C4-2B (cell line): ENCODE data around the gene HMG20A.

Experiments
- H3K27ac ChIP-seq: fragments of 450-650 bp; 2 replicates; pipeline ENCODE4 v1.5.1; 2017
- ZFX ChIP-seq: fragments of 450-650 bp; IDR thresholded peaks from 2 replicates; pipeline ENCODE4 v1.6.1; 2017
- TF ChIP-seq, protein P1 (sequence below): fragments of 450-650 bp; conservative IDR thresholded peaks from 2 replicates; pipeline ENCODE4 v1.5.1; 2017; ENCODE audit warnings: mild to moderate bottlenecking

HMG20A gene

DNA sequence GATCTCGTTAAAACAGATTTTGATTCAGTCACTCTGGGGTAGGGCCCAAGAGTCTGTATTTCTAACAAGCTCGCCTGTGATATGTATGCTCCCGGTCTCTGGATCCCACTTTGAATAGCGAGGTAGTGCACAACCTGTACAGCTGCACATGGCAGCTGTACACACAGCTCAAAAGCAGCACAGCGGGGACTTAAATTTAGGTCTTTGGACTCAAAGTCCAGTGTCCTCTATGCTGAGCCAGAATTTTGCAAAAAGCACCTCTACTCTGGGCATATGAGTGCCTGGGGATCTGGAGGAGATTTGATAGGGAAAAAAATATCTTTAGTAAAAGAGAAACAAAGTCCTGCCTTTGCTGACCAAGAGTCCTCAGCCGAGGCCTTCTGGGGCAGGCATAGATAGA, 83.1 kb downstream of the HMG20A start:
- H3K27ac ChIP-seq: no peak overlapping the region
- no peak for TF ChIP-seq ZFX
- TF ChIP-seq, protein P1, sequence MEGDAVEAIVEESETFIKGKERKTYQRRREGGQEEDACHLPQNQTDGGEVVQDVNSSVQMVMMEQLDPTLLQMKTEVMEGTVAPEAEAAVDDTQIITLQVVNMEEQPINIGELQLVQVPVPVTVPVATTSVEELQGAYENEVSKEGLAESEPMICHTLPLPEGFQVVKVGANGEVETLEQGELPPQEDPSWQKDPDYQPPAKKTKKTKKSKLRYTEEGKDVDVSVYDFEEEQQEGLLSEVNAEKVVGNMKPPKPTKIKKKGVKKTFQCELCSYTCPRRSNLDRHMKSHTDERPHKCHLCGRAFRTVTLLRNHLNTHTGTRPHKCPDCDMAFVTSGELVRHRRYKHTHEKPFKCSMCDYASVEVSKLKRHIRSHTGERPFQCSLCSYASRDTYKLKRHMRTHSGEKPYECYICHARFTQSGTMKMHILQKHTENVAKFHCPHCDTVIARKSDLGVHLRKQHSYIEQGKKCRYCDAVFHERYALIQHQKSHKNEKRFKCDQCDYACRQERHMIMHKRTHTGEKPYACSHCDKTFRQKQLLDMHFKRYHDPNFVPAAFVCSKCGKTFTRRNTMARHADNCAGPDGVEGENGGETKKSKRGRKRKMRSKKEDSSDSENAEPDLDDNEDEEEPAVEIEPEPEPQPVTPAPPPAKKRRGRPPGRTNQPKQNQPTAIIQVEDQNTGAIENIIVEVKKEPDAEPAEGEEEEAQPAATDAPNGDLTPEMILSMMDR: no peak

DNA sequence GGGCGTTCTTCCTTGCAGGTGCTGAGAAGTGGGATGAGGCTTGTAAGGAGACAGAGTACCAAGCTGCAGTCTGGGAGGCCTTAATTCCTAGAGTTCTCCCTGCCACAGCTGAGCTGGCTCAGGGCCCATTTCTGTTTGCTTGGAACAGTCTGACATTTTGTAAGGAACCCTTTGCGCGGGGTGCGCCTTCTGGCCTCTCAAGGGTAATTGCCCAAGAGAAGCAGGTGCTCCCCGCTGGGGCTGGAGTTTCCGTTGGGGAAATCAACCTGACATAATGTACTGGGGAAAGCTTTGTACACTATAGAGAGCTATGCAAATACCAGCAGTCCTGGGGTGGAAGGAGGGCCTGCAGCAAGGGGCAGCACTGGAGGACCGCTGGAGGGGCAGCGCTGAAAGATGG, 83.6 kb downstream of the HMG20A start:
- H3K27ac ChIP-seq: no peak overlapping the region
- TF ChIP-seq ZFX: no peak
- TF ChIP-seq, protein P1: no peak

DNA sequence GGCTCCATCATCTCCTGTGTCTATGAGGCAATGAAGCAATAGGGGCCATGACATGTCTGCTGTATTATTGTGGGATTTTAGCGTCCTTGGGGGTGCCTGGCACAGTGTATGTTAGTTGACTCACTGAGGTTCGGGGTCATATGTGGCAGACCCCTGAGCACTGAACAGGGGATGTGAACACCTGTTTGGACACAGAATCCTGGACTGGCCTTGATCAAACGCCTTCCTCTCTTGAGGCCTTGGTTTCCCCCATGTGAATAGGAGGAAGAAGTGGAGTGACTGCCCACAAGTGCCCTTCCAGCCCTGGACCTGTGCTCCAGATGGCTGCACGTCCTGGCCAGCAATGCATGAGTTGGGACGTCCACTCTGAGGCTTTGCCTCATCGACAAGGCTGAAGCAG, 84.2 kb downstream of the HMG20A start:
- TF ChIP-seq ZFX: no peak
- TF ChIP-seq, protein P1: no peak
- H3K27ac ChIP-seq: no peak overlapping the region

DNA sequence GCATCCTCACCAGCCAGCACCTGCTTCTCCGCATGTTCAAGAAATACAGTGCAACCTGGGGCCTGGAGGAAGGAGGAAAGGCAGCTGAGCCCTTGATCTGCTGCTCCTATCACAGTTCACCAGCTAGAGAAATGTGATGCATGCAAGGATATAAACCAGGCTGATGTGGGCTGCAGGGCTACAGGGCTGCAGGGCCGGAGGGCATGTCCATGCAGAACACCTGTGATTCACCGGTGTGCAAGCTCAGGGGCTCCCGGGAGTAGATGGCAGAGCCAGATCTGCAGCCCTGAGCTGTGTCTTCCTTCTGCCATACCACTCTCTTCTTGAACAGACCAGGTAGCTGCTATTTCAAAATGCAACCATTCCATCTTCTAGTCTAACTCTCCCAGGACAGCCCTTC, 84.9 kb downstream of the HMG20A start:
- no peak overlapping the region for H3K27ac ChIP-seq
- TF ChIP-seq, protein P1: no peak
- TF ChIP-seq ZFX: no peak

DNA sequence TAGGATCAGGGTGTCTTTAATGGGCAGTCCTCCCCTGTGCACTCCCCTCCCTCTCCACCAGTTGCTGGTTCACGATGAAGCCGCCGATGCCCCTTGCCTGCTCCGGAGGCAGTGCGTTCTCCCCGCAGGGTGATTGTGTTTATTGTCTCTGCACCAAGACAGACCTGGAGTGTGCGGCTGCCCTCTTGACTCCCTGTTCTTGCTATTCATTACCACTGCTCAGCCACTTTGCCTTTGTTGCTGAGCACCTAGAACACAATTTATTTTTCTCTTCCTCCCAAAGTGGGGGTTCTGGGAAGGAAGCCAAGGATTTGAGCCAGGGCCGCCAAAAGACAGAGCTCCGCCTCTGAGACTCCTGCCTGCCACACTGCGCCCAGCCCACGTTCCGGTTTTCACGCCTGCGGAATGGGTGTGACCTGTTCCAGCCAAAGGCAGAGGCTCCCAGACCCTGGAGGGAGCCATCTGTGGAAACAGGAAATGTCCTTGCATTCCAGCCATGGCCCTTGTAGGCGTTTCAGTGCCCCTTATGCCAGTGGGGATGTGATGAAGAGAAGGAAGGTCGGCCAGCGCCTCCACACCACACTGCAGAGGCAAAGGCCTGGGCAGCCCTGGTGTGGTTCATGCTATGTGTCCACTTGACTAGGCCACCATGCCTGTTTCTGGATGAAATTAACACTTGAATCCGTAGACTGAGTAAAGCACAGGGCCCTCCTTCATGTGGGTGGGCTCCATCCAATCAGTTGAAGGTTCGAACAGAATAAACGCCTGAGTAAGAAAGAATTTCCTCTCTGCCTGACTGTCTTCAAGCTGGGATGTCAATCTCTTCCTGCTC, 85.8 kb downstream of the HMG20A start:
- no peak overlapping the region for H3K27ac ChIP-seq
- no peak for TF ChIP-seq ZFX
- TF ChIP-seq, protein P1: no peak

DNA sequence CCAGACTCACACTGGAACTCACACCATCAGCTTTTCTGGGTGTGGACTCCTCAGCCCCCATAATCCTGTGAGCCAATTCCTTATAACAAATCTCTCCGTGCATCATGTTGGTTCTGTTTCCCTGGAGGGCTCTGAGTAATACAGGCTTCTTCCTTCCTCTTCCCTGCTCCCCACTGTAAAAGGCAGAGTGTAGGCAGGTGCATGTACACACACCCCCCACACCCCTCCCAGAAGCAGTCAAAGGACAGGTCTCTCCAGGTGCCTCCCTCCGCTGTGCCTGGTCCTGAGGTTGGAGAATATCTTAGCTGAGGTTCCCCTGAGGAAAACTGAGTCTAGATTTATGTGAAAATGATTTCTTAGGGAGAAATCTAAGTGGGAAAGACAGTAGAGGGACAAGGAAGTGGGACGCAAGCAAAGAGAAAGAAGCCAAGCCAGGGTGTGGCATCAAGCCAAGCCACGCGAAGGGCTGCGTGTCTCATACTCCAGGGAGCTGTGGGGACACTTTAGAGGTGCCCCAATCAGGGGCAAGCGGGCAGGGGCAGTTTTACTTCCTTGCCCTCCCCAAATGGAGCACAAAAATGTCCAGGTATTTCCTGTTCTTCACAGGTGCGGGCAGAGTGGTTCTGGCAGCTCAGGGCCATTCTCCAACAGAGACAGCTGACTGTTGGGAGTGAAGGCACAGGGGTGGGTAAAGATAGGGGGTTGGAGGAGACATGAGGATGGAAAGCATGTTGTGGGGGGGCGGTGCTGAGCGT, 86.6 kb downstream of the HMG20A start:
- no peak overlapping the region for H3K27ac ChIP-seq
- TF ChIP-seq, protein P1: no peak
- no peak for TF ChIP-seq ZFX

DNA sequence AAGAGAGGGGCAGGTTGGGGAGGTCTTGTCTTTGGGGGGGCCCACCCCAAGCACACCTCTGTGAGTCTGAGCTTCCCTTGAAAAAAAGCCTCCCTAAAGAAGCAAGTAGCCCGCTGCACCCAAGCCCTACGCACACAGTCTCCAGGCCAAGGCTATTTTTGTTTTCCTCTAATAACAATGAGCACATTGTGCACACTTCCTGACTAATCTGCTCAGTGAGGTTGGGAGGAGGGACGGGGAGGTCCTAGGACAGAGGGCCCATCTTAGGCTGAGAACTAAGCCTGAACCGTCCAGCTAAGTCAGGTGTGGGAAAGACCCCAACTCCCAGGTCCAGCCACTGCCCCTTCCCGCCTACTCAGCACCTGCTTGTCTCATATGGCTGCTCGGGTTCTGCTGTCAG, 87.2 kb downstream of the HMG20A start:
- H3K27ac ChIP-seq: no peak overlapping the region
- TF ChIP-seq, protein P1: no peak
- TF ChIP-seq ZFX: no peak
